Mucosa of descending colon (tissue), 3 donors: ENCODE measurements around the gene SPTSSB. TPM values are rescaled to one million over a fixed set of nuclear protein-coding genes. Genes with fewer than 3 reads are reported as not detected.

Source experiments
- ATAC-seq: fragments of 200-7000 bp; cut with Tn5 transposase; one replicate; pipeline ENCODE4 v1.9.1; 2020; ENCODE audit warnings: mild to moderate bottlenecking, moderate library complexity
- DNase-seq, 3 donors: peaks; one replicate each; pipeline ENCODE4 v3.0.0-alpha.2; 2020
- H3K36me3 ChIP-seq: fragments of 200-600 bp; one replicate; pipeline ENCODE4 v1.8.0; 2021; ENCODE audit warnings: low read depth, mild to moderate bottlenecking
- H3K4me1 ChIP-seq: fragments of 200-600 bp; one replicate; pipeline ENCODE4 v1.8.0; 2021; ENCODE audit warnings: low read depth, mild to moderate bottlenecking
- H3K4me3 ChIP-seq: fragments of 200-600 bp; one replicate; pipeline ENCODE4 v1.8.0; 2021; ENCODE audit warnings: mild to moderate bottlenecking
- H3K9me3 ChIP-seq: fragments of 200-600 bp; one replicate; pipeline ENCODE4 v1.8.0; 2021; ENCODE audit warnings: mild to moderate bottlenecking
- CTCF ChIP-seq: fragments of 200-600 bp; IDR thresholded peaks from one replicate; pipeline ENCODE4 v1.8.0; 2022; ENCODE audit warnings: antibody characterized with exemption, mild to moderate bottlenecking
- intact Hi-C, 2 donors: fragments of 100-400 bp; cut with DNase I in 1 of 2; cut with micrococcal nuclease in 1 of 2; formaldehyde crosslinking; loops; one replicate each; pipeline versions ENCODE4 v1.11.0 to v1.11.1; 2022; cut with DNase I, micrococcal nuclease
- total RNA-seq, 3 donors: library from RNA; stranded (reverse); fragmentation: NEBNext Ultra II Directional in 2 of 3; extraction: Animal tissue kit (Norgen Biotek cat#: 25700) in 2 of 3; gene quantifications; one replicate each; pipeline versions ENCODE4 v1.2.1 to v1.2.4, GENCODE V29; 2021 to 2023
- donor health status: DM: no; HTN: no; CAD: no; lungs with moderate emphysema.
- donor health status: DM: no; HTN: no; CAD: no.
- donor health status: DM: no; HTN: yes; CAD: no.

SPTSSB gene
- total RNA-seq, 3 donors from 2014 or later, result 0.65 to 1.9 (median 0.66) TPM

DNA sequence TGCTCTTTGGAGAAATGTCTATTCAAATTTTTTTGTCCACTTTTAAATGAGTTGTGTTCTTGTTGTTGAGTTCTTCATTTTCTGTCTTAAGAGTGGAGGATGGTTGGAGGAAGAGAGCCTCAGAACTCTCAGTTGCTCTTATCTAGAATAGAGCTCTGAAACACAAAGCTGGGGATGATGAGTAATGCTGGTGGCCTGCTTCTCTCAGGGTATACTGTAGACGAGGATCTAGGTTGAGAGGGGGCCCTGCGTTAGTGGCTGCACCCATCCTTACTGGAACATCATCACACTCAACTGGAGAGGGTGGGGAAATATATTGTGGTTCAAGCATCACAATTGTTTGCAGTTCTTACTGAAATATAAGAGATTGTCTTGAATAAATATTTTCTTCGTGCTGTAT lies 1.8 kb downstream of the SPTSSB start:
- ATAC-seq (no peak), DNase-seq (no peak)
- Histone ChIP-seq H3K36me3 (no peaks in the 10 kb centered on the region), H3K9me3 (no peaks in the 10 kb centered on the region), H3K4me1 (peaks cover 17% of the 10 kb centered on the region), H3K4me3 (no peak overlapping the region)
- intact Hi-C loops, result no loop called here
- TF ChIP-seq CTCF, result no peak

DNA sequence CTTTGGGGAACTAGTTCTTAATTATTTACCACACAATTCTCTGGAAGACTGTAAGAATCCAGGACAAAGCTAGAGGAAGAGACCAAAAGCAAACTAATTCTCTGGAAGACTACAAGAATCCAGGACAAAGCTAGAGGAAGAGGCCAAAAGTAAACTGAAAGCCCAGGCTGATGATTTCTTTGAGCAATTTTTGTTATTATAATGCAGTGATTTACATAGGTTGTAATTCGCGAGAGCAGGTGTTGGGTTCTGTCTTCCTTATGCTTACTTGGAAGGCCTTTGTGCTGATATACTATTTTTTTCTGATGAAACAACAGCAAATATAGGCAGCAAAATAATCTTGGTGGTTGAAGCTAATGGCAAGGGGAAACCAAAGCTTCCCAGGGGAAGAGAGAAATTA lies 5.2 kb downstream of the SPTSSB start:
- Histone ChIP-seq H3K36me3 (no peaks in the 10 kb centered on the region), H3K4me1 (peaks cover 1% of the 10 kb centered on the region), H3K9me3 (no peaks in the 10 kb centered on the region), H3K4me3 (no peak overlapping the region)
- ATAC-seq (no peak), DNase-seq (no peak)
- TF ChIP-seq CTCF, result no peak
- intact Hi-C loops, result no loop called here

DNA sequence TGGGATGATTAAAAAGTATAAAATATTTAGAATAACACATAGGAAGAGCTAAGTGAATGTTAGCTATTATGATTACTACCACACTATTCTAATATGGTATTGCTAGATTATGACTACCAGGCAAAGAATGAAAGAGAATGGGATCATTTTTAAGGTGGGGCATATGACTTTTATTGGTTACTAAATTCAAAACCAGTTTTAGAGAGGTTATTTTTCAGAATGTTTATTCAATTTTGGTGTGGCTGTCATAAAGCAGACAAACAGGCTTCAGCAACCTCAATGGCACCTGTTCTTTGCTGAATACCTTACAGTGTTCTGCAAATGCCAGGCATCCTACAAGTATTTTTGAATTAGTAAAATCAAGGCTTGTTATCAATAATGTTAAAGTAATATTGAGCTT lies 12.8 kb downstream of the SPTSSB start:
- DNase-seq (no peak), ATAC-seq (peak; percentile 30)
- H3K36me3 ChIP-seq, result no peaks in the 10 kb centered on the region
- intact Hi-C loops, result no loop called here
- H3K4me1 ChIP-seq, result no peaks in the 10 kb centered on the region
- H3K4me3 ChIP-seq, result no peak overlapping the region
- no peaks in the 10 kb centered on the region for H3K9me3 ChIP-seq
- TF ChIP-seq CTCF, result no peak

- Histone ChIP-seq H3K4me1 (no peaks in the 10 kb centered on the region), H3K9me3 (no peaks in the 10 kb centered on the region), H3K36me3 (no peaks in the 10 kb centered on the region), H3K4me3 (no peak overlapping the region)
- intact Hi-C loops, result no loop called here
- ATAC-seq, result no peak
- no peak for TF ChIP-seq CTCF
- DNase-seq, result no peak
These were observed 15.0 kb downstream of the SPTSSB start for GRCh38 chr3:161356287-161356686.

- no peak for ATAC-seq
- no peak for DNase-seq
- TF ChIP-seq CTCF, result no peak
These were observed 15.8 kb downstream of the SPTSSB start for GRCh38 chr3:161355508-161355907.

GRCh38 chr3:161354554-161354953 lies 16.8 kb downstream of the SPTSSB start:
- TF ChIP-seq CTCF, result no peak
- no peak overlapping the region for H3K4me3 ChIP-seq
- no peaks in the 10 kb centered on the region for H3K4me1 ChIP-seq
- ATAC-seq, result no peak
- DNase-seq, result no peak
- intact Hi-C loops, result no loop called here
- no peaks in the 10 kb centered on the region for H3K9me3 ChIP-seq
- H3K36me3 ChIP-seq, result no peaks in the 10 kb centered on the region

More at GRCh38 chr3:161355508-161355907, 15.8 kb downstream of the SPTSSB start:
- Histone ChIP-seq H3K9me3 (no peaks in the 10 kb centered on the region), H3K4me3 (no peak overlapping the region), H3K36me3 (no peaks in the 10 kb centered on the region), H3K4me1 (no peaks in the 10 kb centered on the region)
- intact Hi-C loops, result no loop called here
